NCI-H2171 treated with DMSO at 0.1 percent for 48 hours (cell line): ENCODE results near the gene PPFIBP1.

Source experiments
- DNase-seq: peaks from one replicate; lab custom pipeline; 2025; lab: John Stamatoyannopoulos, UW

PPFIBP1 gene

DNA sequence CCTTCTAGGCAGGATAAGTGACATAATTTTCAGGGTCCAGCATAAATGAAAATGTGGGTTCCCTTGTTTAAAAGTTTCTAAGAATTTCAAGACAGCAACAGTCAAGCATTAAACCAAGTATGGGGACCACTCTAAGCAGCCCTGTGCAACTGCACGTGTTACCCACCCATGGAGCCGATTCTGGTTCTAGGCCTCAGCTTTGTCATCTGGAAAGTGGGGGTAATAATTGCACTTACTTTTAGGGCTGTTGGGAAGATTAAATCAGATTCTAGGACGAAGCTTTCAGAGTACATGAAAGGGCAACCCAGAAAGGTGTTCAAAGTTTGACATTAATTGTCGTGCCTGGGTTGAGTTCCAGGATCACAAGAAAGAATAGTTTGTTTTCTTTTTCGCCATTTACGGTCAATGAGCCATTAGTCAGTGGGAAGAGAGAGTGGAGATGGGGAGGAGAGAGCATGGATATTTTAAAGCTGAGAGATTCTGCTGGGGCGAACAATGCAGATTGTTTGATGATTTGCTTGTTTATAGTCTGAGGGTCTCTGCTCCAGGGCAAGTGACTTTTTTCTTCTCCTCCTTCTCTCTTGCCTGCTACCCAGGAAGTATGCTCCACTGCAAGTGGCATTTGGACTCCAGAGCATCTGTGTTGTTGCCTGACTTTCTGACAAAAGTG is 10.7 kb upstream of the PPFIBP1 start:
- no peak for DNase-seq

DNA sequence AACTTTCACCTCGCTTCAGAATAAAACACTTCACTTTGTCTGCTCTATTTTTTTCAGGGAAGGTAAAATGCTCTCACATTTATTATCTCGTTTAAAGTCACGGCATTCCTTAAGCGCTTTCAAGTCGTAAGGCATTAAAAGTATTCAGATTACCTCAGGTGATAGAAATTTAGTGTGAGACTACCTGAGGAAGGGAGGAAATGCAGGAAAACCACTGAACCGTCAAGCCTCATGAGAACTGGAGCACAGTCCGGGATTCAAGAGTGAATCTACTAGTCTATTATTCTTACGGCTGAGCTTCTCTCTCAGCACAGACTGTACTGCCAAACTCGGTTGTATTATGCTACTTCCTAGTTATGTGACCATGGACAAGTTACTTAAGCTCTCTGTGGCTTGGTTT is 8.3 kb upstream of the PPFIBP1 start:
- DNase-seq = no peak

DNA sequence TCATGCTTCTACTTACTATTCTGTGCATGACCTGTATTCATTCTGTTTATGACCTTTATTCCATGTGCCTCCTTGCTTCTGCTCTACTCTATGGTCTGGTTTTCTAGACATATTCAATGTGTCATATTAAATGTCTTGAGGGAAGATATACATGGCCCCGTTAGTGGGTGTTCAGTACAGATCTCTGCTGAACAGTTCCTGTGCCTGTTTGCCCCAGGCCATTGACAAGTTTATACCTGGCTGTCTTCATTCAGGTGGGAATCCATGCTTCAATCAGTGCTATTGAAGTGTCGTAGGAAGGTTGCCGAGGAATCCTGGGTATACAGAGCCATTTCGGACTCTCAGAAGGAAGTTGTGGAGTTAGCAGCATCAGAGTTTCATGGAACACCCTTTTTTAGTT is 7.4 kb upstream of the PPFIBP1 start:
- DNase-seq = no peak

DNA sequence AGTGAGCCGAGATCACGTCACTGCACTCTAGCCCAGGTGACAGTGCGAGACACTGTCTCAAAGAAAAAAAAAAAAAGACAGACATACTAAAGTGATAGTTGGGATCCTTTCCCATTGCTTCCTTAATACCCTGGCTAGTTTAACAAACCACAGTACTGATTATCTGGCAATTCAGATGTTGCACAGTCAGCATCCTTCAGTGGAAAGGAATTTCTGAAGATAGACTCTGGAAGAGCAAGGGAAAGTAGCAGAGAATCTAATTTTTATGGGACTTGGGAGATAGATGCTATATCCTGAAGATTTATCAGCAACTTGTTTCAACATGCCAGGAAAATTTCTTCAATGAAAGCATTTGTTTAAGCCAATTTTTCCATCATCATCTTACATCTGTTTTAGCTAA is 6.5 kb upstream of the PPFIBP1 start:
- no peak for DNase-seq

DNA sequence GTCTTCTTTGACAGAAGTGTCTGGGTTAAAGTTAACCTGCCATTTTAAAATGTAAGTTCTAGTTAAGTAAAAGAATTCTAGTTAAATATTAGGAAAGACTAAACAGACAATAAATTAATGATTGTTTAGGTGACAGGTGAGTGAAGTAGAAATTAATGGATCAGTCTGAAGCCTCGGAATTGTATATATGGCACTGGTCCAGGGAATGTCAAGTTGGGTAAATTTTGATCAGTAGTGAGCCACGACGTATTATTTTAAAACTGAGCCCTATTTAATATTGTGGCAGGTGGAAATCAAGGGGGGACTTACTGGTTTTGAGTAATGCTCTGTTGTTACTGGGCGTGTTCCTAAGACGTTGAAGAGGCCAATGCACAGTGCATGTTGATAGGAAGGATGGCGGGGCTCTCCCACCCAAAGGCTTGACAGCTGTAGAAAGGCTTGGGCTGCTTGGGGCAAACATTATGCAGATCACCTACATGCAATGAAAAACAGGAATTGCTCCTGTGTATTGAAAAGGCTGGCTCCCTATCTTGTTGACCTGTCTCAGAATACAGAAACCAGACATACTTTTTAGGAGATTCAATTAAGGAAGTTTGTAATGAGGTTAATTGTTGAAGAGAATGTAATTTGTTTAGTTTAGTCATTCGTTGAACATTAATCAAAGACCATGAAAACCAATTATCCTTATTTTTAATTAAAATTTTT is 5.9 kb upstream of the PPFIBP1 start:
- no peak for DNase-seq

DNA sequence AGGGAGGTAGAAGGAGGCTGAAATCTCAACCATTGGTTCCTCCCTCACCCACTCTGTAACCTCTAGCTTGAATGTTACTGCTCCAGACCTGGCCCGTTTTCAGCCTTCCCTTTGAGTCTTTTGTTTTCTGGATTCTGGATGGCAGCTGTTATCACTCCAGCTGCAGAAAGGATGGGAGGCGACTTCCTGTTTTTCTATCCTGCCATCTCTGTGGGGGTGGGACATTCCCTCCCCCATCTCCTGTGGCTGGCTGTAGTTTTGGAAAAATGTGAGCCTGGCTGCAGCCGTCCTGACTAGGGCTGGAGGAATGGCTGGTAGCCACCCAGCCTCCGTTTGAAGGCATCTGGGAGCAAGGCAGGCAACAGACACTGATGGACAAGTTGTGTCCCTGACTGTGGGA is 2.9 kb upstream of the PPFIBP1 start:
- DNase-seq = no peak

DNA sequence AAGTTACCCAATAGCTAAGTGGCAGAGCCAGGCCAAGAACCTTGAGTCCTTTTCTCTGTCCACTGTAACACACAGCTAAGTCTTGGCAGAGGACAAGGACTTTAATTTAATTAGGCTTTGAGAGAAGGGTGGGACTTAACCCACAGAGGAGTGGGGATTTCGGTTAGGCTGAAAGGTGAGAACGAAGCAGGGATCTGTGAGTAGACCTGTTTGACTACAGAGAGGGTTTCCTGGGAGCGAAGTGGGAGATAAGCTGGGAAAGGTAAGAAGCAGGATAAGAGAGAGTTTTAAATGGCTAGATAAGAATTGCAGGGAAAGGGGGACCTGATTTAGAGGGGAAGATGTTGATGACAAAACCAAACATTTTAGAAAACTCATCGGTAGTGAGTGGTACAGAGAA is 2.0 kb upstream of the PPFIBP1 start:
- DNase-seq = no peak

DNA sequence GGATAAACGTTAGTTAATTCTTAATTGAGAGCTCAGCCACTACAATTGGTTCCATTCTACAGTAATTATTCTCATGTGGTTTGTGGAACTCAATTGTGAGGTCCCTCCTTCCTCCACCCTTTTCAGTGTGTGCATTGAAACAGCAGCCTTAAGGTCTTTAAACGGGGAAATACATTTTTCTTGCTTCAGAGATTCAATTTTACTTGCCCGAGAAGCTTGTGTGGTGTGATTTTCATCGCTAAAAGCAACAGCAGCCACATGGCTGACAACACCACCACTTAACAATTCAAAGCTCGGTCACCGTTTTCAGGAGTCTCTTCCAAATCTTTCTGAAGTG is 733 bp upstream of the PPFIBP1 start:
- DNase-seq = no peak

DNA sequence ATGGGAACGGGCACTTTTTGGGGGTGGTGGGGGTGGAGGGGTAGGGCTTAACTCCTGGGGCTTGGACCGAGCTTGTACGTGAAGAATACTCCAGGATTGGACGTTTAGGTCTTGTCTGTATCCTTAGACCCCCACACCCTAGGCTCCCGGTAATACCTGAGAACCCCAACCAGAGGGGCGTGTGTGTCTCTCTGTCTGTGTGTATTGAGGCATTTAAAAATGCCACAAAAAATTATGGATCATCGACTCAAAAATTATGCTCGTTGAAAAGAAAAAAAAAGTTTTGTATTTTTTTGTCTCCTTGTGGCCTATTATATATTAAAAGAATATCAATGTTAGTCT is 459 bp downstream of the PPFIBP1 start:
- DNase-seq = no peak

DNA sequence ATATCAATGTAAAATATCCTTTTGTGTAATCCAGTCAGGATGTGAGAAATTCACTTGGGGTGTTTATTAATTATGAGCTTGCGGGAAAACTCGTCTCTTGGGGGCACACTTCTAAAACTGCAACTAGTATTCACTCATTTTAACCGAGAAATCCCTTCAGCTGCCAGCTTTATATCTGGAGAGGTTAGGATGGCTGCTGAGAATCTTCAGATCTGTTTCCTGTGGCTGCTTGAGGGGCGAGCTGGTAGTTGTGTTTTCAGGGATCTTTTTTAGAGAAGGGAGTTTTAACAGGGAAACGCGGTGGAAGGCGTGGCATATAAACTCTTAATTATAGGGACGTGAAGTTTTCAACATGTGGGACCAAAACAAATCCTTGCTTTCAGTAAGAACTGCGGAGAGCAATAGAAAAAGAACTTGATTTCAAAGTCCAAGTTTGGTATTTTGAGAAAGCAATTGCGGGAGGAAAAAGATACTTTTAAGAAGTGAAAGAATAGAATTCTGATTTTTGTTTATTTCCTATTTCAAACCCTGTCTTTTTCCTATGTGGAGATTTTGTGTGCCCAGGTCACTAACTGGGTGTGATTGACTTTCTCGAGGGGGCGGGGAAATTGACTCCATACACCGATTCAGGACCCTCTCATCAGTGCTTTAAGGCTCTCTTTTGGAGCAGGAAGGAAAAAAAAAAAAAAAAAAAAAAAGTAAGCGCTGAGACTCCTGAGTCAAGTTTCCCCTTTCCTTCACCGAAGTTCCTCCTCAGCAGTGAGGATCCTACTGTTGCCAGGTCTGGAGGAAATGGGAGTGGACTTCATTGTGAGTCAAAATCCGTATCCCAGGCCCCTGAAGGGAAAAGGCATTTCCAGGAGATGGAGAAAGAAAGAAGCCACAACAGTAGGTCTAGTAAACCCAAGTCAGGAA is 1.1 kb downstream of the PPFIBP1 start:
- DNase-seq = peak; percentile 84

DNA sequence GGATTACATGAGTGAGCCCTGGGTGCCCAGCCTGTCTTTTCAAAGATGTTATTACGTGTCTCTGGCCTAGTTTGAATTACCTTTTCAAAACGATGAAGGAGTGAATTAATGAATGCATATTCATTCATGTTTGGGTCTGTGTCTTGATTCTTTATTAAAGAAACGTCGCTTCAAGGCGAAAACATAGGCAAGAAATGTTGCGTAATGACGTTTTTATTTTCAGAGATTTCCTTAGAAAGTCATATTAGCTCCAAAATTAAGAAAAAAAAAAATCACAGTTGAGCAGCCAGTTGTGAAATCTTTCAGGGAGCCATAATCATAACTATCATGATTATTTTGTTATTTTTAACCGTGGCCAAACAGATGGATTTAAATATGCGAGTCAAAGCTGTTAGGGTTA is 3.5 kb downstream of the PPFIBP1 start:
- no peak for DNase-seq

DNA sequence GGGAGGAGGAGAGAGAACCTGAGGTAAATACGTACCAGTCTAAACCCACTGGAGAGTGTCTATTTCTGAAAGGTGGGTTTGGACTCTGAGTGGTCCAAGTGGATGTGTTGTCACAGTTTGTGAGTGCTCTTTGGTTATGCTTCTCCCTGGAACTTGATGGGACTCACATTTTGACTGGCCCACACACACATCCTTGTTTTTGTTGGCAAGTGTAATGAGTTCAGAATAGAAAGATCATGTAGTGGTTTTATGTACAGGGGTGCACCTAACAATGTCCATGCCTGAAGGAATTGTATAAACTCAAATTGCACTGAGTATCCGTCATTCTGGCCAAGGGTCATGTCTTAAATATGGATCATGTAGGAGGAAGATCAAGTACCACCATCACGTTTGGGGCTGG is 4.8 kb downstream of the PPFIBP1 start:
- no peak for DNase-seq

DNA sequence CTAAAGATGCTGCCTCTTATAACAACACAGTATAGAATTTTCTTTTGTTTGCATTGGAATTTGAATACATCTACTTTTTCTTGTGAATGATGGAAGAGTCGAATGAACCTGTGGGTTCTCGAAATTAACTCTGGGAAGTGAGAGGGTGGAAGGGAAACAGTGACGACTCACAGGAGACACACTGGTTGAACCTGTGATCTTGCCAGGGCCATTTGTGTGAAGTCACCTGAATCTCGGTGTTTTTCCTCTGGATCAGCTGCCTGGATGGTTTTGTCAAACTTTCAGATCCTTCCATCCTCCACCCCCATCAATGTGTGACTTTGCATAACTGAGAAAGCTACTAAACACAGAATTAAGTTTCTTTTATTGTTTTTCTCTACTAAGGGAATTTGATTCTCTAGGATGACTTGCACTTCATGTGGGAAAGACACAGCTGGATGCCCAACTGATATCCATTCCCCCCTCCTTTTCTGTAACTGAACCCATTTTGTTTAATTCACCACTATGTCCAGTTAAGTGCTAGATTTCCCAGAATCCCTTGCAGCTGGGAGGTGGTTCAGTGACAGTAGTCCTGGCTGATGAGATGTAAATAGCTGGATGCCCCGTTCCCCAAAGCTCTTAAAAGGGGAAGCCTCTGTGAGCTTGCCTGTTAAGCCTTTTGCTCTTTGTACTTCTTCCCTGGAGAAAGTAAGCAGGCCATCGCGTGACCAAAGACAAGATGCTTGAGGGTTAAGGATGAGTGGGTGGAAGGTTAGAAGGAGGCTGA is 6.3 kb downstream of the PPFIBP1 start:
- DNase-seq = no peak

DNA sequence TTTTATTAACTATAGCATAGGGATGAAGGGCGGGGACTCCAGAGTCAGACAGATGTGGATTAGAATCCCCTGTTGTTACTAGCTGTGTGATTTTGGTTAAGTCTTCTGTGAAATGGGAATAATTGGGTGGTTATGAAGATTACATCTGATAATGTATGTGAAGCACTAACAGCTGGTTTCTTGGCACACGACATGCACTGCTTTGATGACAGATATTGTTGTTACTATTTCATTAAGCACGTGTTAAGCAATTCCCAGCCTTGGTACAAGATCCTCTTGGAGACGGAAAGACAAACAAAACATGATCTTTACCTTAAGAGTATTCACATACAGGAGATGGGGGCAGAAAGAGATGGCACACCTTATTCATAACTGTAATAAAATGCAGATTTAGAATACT is 7.9 kb downstream of the PPFIBP1 start:
- peak; percentile 68 for DNase-seq

DNA sequence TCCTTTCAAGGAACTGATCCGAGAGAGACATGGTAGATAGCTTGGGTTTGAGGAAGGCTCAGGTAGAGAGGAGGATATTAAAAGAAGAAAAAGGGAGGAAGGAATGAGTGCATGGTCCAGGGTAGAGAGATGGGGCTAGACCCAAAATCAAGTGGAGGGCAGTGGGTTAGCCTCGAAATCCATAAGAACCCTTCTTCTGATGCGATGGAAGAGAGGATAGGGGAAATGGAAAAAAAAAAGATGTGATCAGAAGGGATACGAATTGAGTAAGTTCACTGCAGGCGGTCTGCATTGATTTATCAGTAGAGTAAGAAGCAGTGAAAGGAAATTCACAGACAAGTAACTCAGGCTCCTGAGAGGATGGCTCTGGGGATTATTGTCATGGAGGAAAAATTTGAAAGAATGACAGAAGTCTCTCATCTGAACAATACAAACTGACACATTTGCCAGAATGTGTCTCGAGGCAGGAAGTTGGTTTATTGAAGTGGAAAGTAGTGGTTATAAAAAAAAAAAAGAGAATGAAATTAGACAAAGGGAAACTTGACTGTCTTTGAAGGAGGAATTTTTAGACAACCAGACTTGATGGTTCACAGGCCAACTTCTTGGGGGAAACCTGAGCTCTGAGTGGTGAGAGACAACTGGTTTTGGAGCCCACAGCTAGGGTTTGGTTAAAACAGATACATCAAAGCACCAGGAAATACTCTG is 10.2 kb downstream of the PPFIBP1 start:
- DNase-seq = no peak

DNA sequence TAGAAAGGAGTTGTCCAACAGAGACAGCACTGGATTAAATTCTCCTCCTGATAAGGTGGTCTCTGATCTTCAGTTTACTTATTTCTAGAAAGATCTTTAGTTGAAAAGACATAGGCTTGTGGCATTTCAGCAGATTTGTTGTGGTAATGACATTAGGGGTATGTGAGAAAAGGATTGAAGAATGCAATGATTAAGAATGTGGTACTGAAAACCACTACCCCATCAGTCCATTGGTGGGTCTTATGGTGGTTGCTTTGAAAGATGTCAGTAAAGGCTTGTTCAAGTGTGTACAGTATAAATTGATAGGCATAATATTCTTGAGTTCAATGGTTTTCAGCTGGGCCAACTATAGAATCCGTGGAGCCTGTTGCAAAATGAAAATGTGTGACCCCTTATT is 10.8 kb downstream of the PPFIBP1 start:
- DNase-seq = no peak

DNA sequence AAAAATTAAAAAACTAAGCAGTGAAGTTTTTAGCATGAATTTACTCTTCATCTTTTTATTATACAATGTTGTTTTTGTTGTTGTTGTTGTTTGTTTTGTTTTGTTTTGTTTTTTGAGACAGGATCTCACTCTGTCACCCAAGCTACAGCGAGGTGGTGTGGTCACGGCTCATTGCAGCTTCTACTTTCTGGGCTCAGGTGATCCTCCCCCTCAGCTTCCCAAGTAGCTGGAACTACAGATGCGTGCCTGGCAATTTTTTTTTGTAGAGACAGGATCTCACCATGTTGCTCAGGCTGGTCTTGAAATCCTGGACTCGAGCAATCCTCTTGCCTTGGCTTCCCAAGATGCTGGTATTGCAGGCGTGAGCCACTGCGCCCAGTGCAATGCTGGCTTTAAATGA is 11.3 kb downstream of the PPFIBP1 start:
- no peak for DNase-seq

DNA sequence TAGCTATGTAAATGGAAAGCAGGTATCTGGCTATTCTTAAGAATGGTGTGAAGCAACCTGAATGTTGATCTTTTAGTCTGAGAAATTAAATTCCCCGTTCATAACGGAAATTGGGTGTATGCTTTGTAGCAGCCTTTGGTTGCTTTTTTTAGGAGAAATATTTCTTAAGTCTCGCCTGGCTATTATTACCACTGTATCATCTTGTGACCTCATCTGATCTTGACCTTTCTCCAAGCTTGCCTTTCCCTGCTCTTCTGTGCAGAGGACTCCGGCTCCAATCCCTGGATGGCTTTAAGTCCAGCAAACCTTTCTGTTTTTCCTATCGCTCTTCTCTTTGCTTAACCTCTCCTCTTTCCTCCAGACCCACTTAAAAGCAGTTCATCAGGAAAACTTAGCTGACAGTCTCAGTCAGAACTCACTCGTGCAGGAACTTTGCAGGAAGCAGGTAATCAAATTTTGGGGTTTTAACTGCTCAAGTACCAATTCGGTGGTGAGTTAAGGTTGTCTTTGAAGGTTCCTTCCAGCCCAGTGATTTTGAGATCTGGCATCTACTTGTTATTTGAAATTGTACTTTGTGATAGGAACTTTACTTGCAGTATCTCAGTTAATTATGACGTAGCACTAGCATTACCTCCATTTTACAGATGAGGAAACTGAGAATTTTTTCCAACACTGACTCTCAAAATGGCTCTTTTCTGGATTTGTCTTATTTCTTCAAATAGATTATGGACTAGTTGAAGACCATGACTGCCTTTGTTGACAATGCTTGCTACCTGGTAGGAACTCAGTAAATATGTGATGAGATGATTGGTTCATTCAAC is 14.1 kb downstream of the PPFIBP1 start:
- no peak for DNase-seq

DNA sequence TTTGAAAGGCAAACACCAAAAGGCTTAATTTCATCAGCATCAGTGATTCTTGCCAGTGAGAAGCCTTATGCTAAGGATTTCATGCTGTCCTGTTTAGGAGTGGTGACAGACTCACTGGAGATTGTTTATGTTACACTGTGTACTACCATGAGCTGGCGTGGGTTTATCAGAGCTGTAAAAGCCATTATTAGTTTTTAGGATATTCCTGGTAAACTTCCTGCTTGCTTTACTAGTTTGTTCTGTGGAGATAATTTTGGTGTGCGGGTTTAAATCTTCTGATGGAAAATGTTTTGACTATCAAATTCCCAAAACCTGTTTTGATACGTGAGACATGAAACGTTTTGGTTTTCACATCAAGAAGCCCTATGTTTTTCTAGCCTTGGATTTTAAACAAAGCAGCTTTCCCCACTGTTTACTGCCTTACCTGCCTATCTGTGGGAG is 15.2 kb downstream of the PPFIBP1 start:
- no peak for DNase-seq

DNA sequence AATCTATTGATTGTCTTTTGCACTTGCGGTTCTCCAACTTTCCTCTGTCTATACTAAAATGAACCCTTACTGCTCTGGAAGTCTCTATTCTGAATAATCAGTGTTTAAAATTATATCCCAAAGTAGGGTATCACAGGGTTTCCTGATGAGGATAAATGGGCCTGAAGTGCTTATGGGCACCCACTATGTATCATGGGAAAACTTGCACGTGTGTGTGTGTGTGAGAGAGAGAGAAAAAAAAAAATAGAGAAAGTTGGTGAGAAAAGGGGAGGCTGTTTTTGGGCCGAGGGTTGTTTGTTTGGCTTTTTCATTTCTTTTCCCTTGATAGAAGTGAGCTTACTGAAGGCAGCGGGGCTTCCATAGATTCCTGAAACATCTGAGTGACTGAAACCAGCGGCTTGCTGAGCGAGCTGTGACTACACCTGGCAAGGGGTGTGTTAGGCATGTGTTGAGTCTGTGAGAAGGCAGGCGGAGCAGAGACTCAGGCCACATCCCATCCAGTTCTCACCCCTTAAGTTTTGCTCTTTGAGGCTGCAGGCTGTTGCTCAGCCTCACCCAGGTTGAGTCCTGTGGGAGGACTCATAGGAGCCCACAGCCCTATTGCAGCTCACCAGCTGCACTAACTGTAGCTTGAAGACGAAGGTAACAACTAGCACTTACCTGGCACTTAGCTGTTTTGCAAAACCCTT is 17.2 kb downstream of the PPFIBP1 start:
- DNase-seq = no peak
